Measurements from ENCODE around the gene GRID1. TPM values are rescaled to one million over a fixed set of nuclear protein-coding genes. Genes with fewer than 3 reads are reported as not detected.

Gene GRID1
- total and polyA plus RNA-seq, 2 experiments from 2014 or later = not detected

DNA sequence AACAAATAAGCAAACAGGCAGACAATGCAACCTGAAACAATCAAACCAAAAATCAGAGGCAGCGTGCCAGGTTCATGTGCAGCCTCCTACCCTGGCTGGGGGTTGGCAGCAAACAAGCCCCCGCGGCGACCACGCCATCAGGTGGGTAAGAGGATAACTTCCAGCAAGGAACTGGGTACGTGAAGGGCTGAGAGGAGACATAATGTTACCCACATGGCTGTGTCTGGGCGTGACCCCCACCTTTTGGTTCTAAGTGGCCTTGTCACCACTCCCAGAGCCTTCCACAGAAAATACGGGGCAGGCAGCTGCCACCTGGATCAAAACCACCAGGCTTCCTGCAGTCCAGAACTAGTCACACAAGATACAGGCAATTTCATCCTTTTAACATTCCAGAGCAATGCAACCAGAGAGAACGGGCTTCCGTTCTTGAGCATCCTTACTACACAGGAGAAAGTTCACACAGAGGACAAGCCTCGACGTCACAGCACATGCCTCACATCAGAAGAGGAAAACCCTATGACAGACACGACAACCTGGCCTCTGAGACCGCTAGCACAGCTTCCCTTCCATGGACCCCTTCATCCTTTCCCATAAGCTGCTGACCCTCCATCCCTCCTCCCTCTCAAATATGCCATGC, 171.0 kb downstream of the GRID1 start:
- no peak overlapping the region for H3K4me3 ChIP-seq
- in situ Hi-C loops (cut with MboI) = no loop called here

DNA sequence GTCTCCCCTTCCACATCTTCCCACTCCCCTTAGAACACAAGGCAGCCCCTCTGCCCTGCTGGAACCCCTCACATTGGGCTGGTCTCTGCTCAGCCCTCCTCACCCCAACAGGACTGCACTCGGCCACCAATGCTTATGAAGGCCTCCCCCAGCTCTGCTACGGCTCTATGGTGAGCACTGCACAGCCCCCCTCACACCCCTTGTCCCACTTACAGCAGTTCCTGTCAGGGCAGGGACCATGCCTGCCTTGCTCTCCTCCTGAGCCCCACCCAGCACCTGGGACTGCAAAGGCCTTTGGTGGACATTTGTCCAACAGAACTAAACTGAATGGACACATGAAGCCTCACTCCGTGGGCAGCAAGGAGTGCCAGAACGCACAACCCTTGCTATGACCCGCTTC, 171.9 kb downstream of the GRID1 start:
- TF ChIP-seq EZH2phosphoT487 (IDR thresholded peaks at IDR 0.05; ENCODE audit: insufficient read depth, low read depth) (no peak), EZH2 (IDR thresholded peaks at IDR 0.05; ENCODE audit: insufficient read depth, poor library complexity, severe bottlenecking) (no peak)
- in situ Hi-C loops (cut with MboI) = no loop called here
- WGBS, 2 experiments (ENCODE audit: low coverage in 1 of 2, low lambda C conversion rate in 2 of 2, missing lambda C conversion rate in 2 of 2) = 40 to 45% methylated on average over 5 of the region's 5 CpGs

More for the DNA sequence above, 171.0 kb downstream of the GRID1 start:
- Histone ChIP-seq H3K9me3 (ENCODE audit: low read depth) (no peaks in the 10 kb centered on the region), H3K27ac (no peak overlapping the region), H2AFZ (no peak overlapping the region), H3K4me2 (ENCODE audit: unreplicated experiment) (no peak overlapping the region), H3K79me2 (ENCODE audit: insufficient read depth) (no peaks in the 10 kb centered on the region), H3K36me3 (ENCODE audit: low read depth) (no peaks in the 10 kb centered on the region), H3K4me1 (ENCODE audit: insufficient read depth) (no peaks in the 10 kb centered on the region), H4K20me1 (ENCODE audit: insufficient read depth) (no peaks in the 10 kb centered on the region), H3K27me3 (replicated peaks; ENCODE audit: insufficient read depth) (no peaks in the 10 kb centered on the region), H3K9ac (no peak overlapping the region), H3K9me2 (ENCODE audit: insufficient read depth) (no peaks in the 10 kb centered on the region), H3F3A (ENCODE audit: insufficient read depth) (no peaks in the 10 kb centered on the region)
- DNase-seq = peak; percentile 2
- no peak for TF ChIP-seq EZH2phosphoT487 (IDR thresholded peaks at IDR 0.05; ENCODE audit: insufficient read depth, low read depth)
- TF ChIP-seq EZH2 (IDR thresholded peaks at IDR 0.05; ENCODE audit: insufficient read depth, poor library complexity, severe bottlenecking) = no peak
- WGBS, 2 experiments (ENCODE audit: low coverage in 1 of 2, low lambda C conversion rate in 2 of 2, missing lambda C conversion rate in 2 of 2) = 29 to 32% methylated on average over 14 of the region's 14 CpGs

DNA sequence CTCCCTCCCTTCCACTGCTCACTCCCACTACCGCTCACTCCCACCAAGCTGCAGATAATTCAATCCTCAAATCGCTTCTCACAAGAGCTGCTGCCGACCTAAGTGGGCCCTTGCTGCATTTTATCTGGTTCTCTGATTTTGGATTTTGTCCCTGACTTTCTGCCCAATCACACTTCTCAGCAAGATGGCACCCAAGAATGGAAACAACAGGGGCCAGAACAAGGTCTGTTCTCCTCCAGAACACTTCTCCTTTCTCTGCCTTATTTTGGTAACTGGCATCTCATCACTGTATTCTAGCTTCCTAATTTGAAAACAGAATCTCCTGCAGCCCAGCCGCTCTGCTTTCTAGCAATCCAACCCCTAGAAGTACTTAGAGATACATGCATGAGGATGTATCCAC, 172.8 kb downstream of the GRID1 start:
- Histone ChIP-seq H3K4me3 (no peak overlapping the region), H3K79me2 (ENCODE audit: insufficient read depth) (no peaks in the 10 kb centered on the region), H3K27ac (no peak overlapping the region), H3K27me3 (replicated peaks; ENCODE audit: insufficient read depth) (no peaks in the 10 kb centered on the region), H2AFZ (no peak overlapping the region), H3K9me2 (ENCODE audit: insufficient read depth) (no peaks in the 10 kb centered on the region), H3K9ac (no peak overlapping the region), H3K4me1 (ENCODE audit: insufficient read depth) (no peaks in the 10 kb centered on the region), H3K36me3 (ENCODE audit: low read depth) (no peaks in the 10 kb centered on the region), H3K4me2 (ENCODE audit: unreplicated experiment) (no peak overlapping the region), H4K20me1 (ENCODE audit: insufficient read depth) (no peaks in the 10 kb centered on the region), H3K9me3 (ENCODE audit: low read depth) (no peaks in the 10 kb centered on the region), H3F3A (ENCODE audit: insufficient read depth) (no peaks in the 10 kb centered on the region)
- 37 to 38% methylated on average over 4 of the region's 4 CpGs for whole genome bisulfite sequencing, 2 experiments (ENCODE audit: low coverage in 1 of 2, low lambda C conversion rate in 2 of 2, missing lambda C conversion rate in 2 of 2)
- TF ChIP-seq EZH2phosphoT487 (IDR thresholded peaks at IDR 0.05; ENCODE audit: insufficient read depth, low read depth) (no peak), EZH2 (IDR thresholded peaks at IDR 0.05; ENCODE audit: insufficient read depth, poor library complexity, severe bottlenecking) (no peak)
- DNase-seq = no peak
- in situ Hi-C loops (cut with MboI) = no loop called here

More for the DNA sequence above, 171.9 kb downstream of the GRID1 start:
- H3F3A ChIP-seq (ENCODE audit: insufficient read depth) = no peaks in the 10 kb centered on the region
- H3K9ac ChIP-seq = no peak overlapping the region
- no peaks in the 10 kb centered on the region for H4K20me1 ChIP-seq (ENCODE audit: insufficient read depth)
- no peak for DNase-seq
- no peaks in the 10 kb centered on the region for H3K9me2 ChIP-seq (ENCODE audit: insufficient read depth)
- no peak overlapping the region for H2AFZ ChIP-seq
- H3K27me3 ChIP-seq (replicated peaks; ENCODE audit: insufficient read depth) = no peaks in the 10 kb centered on the region
- no peak overlapping the region for H3K27ac ChIP-seq
- H3K36me3 ChIP-seq (ENCODE audit: low read depth) = no peaks in the 10 kb centered on the region
- no peak overlapping the region for H3K4me3 ChIP-seq
- H3K9me3 ChIP-seq (ENCODE audit: low read depth) = no peaks in the 10 kb centered on the region
- no peak overlapping the region for H3K4me2 ChIP-seq (ENCODE audit: unreplicated experiment)
- H3K4me1 ChIP-seq (ENCODE audit: insufficient read depth) = no peaks in the 10 kb centered on the region
- H3K79me2 ChIP-seq (ENCODE audit: insufficient read depth) = no peaks in the 10 kb centered on the region

DNA sequence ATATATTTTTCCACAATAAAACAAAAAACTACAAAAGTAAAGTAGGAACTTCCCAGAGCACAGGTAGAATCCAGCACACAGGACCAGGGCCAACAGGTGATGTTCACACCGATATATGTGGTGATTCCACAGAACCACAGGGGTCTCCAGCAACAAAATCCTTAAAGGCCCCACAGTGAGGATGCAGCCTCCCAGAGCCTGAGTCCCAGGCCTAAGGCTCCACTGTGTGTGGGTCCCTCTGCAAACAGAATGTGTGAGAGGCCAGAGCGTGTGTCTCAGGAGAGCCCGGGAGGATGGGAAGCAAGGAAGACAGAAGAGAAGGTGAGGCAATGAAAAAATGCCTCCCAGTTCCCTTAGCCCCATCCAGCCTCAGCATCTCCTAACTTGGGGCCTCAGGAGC, 173.9 kb downstream of the GRID1 start:
- no peak for DNase-seq
- H3K27ac ChIP-seq = no peak overlapping the region
- no peak overlapping the region for H3K4me3 ChIP-seq
- no peaks in the 10 kb centered on the region for H3K9me3 ChIP-seq (ENCODE audit: low read depth)
- H4K20me1 ChIP-seq (ENCODE audit: insufficient read depth) = no peaks in the 10 kb centered on the region
- no peak overlapping the region for H3K4me2 ChIP-seq (ENCODE audit: unreplicated experiment)
- no peaks in the 10 kb centered on the region for H3K79me2 ChIP-seq (ENCODE audit: insufficient read depth)
- H3K9me2 ChIP-seq (ENCODE audit: insufficient read depth) = no peaks in the 10 kb centered on the region
- no peaks in the 10 kb centered on the region for H3K4me1 ChIP-seq (ENCODE audit: insufficient read depth)
- TF ChIP-seq EZH2phosphoT487 (IDR thresholded peaks at IDR 0.05; ENCODE audit: insufficient read depth, low read depth) (no peak), EZH2 (IDR thresholded peaks at IDR 0.05; ENCODE audit: insufficient read depth, poor library complexity, severe bottlenecking) (no peak)
- no peak overlapping the region for H3K9ac ChIP-seq
- no peak overlapping the region for H2AFZ ChIP-seq
- no peaks in the 10 kb centered on the region for H3F3A ChIP-seq (ENCODE audit: insufficient read depth)
- H3K27me3 ChIP-seq (replicated peaks; ENCODE audit: insufficient read depth) = no peaks in the 10 kb centered on the region
- in situ Hi-C loops (cut with MboI) = no loop called here
- 34 to 36% methylated on average over 3 of the region's 3 CpGs for WGBS, 2 experiments (ENCODE audit: low coverage in 1 of 2, low lambda C conversion rate in 2 of 2, missing lambda C conversion rate in 2 of 2)
- no peaks in the 10 kb centered on the region for H3K36me3 ChIP-seq (ENCODE audit: low read depth)
